Spleen (tissue), 3 donors: ENCODE measurements around the gene SNAPC2.

ENCODE experiments used
- POLR2A ChIP-seq, 3 donors: fragments of 450-650 bp; IDR thresholded peaks; one replicate each; pipeline ENCODE4 v1.5.1; 2017; ENCODE audit warnings: antibody characterized with exemption in 3 of 3, mild to moderate bottlenecking in 1 of 3
- POLR2AphosphoS5 ChIP-seq, 3 donors: sonication (generic); formaldehyde crosslinking; IDR thresholded peaks; one replicate each; pipeline ENCODE4 v1.5.1; 2017; ENCODE audit warnings: antibody characterized with exemption in 3 of 3

DNA sequence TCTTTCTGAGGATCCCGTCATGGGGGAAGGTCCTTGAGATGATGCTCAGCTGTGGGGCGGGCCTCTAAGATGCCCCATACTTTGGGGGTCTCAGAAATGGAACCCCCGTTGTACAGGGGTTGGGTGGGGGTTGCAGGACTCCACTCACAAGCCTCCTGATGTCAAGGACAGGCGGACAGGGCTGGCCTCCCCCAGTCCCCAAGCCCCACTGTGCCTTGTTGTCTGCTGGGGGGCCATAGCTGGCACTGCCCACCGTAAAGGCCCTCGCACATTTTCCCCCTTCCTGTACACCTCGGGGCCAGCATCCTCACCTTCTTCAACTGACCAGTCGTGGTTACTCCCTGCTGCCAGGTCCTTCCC, 2.7 kb downstream of the SNAPC2 start:
- TF ChIP-seq POLR2A (IDR thresholded peaks at IDR 0.05) (no peak), POLR2AphosphoS5 (IDR thresholded peaks at IDR 0.05) (no peak)
